Mucosa of rectum (tissue), 2 donors: ENCODE measurements around the gene ZNF511.

Experiments used
- H3K27ac ChIP-seq, 2 donors: one replicate each; pipeline ENCODE4 v1.7.0; 2013; ENCODE audit warnings: inconsistent platforms in 2 of 2, low read depth in 2 of 2, low read length in 2 of 2
- H3K27me3 ChIP-seq, 2 donors: one replicate each; pipeline ENCODE4 v1.7.0; 2013; ENCODE audit warnings: low read length in 2 of 2; ENCODE audit not compliant: control insufficient read depth in 2 of 2, insufficient read depth in 2 of 2
- H3K36me3 ChIP-seq, 2 donors: one replicate each; pipeline ENCODE4 v1.7.0; 2013; ENCODE audit warnings: low read length in 2 of 2; ENCODE audit not compliant: control insufficient read depth in 2 of 2, insufficient read depth in 2 of 2
- H3K4me1 ChIP-seq, 2 donors: one replicate each; pipeline ENCODE4 v1.7.0; 2013; ENCODE audit warnings: low read length in 2 of 2, mild to moderate bottlenecking in 1 of 2; ENCODE audit not compliant: control insufficient read depth in 2 of 2, insufficient read depth in 2 of 2
- H3K4me3 ChIP-seq, 2 donors: one replicate each; pipeline ENCODE4 v1.7.0; 2013; ENCODE audit warnings: low read length in 2 of 2
- H3K9ac ChIP-seq, 2 donors: one replicate each; pipeline ENCODE4 v1.7.0; 2013; ENCODE audit warnings: low read length in 2 of 2, low read depth in 1 of 2, mild to moderate bottlenecking in 1 of 2
- H3K9me3 ChIP-seq, 2 donors: one replicate each; pipeline ENCODE4 v1.7.0; 2013; ENCODE audit warnings: low read length in 2 of 2; ENCODE audit not compliant: control insufficient read depth in 2 of 2
- donor health status: healthy.
- donor health status: Normal muscosa, but diverticular disease.

The ZNF511 gene

DNA sequence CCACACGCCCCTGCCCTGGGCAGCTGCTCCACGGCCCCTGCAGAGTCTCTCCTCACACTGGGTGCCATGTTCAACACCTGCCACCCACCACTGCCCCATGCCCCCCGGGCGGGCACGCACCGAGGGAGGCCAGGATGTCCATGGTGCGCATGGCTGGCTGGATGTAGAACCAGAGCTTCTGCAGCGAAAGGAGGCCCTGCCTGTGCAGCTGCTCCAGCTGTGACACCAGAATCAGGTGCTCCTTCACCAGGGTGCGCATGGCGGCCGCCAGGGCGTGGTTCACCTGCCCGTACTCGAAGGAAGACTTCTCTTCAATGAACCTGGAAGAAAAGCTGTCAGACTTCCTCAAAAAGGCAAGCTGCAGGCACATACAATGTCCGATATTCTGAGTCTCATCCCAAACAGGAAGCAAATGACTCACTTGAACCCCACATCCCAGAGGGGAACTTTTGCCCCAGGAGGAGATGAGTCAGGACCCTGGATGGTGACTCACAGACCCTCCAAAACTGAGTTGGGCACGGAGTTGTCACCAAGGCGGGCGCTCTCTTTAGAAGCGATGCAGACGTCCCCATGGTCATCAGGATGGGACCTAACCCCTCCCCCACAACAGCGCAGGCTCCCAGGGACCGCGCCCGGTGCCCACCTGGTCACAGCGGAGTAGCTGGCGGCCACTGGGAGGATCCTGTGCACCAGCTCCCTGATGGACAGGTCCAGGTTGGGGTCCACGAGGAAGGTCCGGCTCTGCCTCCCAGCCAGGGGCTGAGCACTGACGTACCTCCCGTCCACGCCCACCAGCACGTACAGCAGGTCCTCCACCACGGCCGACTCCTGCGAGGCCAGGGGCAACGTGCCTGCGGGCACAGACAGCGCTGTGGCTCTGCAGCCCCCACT, 15.6 kb upstream of the ZNF511 start:
- H3K4me1 ChIP-seq: no peaks in the 10 kb centered on the region
- H3K27ac ChIP-seq: no peak overlapping the region
- H3K36me3 ChIP-seq: peaks cover 66 to 73% of the 10 kb centered on the region in 2 donors
- H3K4me3 ChIP-seq: no peak overlapping the region
- H3K27me3 ChIP-seq: no peaks in the 10 kb centered on the region
- no peak overlapping the region for H3K9ac ChIP-seq
- no peaks in the 10 kb centered on the region for H3K9me3 ChIP-seq

DNA sequence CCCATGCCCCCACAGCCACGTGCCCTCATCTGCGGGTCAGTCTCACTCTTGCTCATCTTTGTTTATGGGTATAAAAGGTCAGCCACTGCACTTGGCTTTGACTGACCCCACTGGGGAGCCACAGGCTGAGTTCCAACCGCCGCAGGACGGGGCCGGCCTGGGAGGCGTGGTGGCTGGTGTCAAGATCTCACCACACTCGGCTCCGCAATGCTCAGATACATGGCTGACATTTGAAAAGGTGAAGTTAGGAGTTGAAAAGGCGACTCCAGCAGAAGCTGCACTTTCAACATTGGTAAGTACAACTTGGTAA, 14.9 kb upstream of the ZNF511 start:
- Histone ChIP-seq H3K9ac (no peak overlapping the region), H3K4me1 (no peaks in the 10 kb centered on the region), H3K27ac (no peak overlapping the region), H3K4me3 (no peak overlapping the region), H3K27me3 (no peaks in the 10 kb centered on the region), H3K36me3 (peaks cover 68 to 75% of the 10 kb centered on the region in 2 donors), H3K9me3 (no peaks in the 10 kb centered on the region)

DNA sequence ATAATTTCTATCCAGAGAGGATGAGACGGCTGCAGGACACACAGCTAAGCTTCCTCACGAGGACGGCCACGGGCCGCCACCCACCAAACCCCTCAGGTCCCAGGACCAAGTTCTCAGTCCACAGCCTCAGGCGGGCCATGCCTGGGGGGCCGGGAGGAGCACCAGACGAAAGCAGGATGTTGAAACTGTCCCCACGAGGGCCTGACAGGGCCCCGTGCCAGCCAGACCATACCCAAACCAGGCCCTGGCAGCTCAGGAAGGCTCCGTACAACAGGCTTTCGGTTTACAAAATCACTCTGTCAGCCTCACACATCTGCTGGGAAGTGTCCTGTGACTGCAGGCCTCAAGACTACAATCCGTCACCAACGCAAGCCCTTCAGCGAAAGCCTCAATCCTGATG, 14.5 kb upstream of the ZNF511 start:
- no peaks in the 10 kb centered on the region for H3K9me3 ChIP-seq
- no peak overlapping the region for H3K4me3 ChIP-seq
- peaks cover 71 to 76% of the 10 kb centered on the region in 2 donors for H3K36me3 ChIP-seq
- H3K27me3 ChIP-seq: no peaks in the 10 kb centered on the region
- no peak overlapping the region for H3K9ac ChIP-seq
- H3K27ac ChIP-seq: no peak overlapping the region
- H3K4me1 ChIP-seq: no peaks in the 10 kb centered on the region

DNA sequence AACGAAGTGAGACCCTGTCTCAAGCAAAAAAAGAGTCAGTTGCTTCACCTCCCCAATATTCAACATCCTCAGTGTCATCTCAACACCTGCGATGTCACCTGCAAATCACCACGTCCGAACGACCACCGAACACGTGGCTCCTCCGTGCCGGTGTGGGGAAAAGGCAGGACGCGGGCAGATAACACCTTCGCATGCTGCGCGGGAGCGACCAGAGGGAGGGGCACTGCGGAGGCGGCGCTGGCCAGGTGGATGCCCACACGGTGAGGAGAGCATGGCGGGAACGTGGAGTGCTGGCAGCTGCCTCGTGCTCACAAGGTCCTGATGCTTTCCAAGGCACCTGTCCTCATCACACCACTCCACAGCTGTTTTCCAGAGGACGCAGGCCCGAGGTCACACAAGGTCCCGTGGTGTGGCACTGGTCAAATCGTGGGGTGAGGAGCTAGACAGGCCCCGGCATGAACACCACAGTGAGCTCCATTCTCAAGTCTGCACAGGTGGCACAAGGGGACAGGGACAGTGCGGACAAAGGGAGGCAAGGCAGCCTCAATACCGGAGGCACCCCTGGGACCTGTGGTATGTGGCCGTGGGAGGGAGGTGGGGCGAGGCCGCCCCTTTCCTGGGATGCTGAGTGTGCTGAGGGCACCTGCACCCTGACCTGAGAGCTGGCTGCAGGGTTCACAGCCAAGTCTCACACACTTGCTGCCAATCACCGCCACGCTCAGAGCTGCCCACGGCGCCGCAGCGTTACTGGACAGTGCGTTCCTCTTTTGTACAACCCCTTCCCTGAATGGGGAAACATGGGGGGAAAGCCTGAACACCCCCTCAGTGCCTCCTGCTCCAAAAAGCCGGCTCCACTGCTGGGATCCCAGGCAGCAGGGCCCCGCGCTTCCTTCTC, 13.0 kb upstream of the ZNF511 start:
- H3K27me3 ChIP-seq: no peaks in the 10 kb centered on the region
- no peaks in the 10 kb centered on the region for H3K4me1 ChIP-seq
- H3K4me3 ChIP-seq: no peak overlapping the region
- peaks cover 74 to 79% of the 10 kb centered on the region in 2 donors for H3K36me3 ChIP-seq
- no peak overlapping the region for H3K27ac ChIP-seq
- no peak overlapping the region for H3K9ac ChIP-seq
- H3K9me3 ChIP-seq: no peaks in the 10 kb centered on the region

DNA sequence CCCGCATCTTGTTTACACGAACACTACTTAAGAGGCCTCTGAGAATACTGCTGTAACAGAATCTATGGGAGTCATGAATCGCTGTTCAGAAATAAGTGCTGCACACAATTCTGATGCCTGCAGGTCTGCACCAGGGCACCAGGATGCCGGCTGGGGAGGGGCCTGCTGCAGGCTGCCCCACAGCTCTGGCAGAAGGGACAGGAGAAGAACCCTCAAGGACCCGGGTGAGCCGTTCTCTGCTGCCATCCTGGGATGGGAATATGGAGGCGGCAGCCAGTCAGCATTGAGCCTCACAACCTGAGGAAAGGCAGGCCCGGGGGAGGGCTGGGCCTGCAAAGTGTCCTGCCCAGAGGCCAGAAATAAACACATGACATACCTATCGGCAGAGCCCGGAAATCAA, 11.2 kb upstream of the ZNF511 start:
- H3K27ac ChIP-seq: no peak overlapping the region
- H3K9ac ChIP-seq: no peak overlapping the region
- H3K36me3 ChIP-seq: peaks cover 81 to 83% of the 10 kb centered on the region in 2 donors
- H3K27me3 ChIP-seq: no peaks in the 10 kb centered on the region
- no peaks in the 10 kb centered on the region for H3K9me3 ChIP-seq
- H3K4me3 ChIP-seq: no peak overlapping the region
- no peaks in the 10 kb centered on the region for H3K4me1 ChIP-seq

DNA sequence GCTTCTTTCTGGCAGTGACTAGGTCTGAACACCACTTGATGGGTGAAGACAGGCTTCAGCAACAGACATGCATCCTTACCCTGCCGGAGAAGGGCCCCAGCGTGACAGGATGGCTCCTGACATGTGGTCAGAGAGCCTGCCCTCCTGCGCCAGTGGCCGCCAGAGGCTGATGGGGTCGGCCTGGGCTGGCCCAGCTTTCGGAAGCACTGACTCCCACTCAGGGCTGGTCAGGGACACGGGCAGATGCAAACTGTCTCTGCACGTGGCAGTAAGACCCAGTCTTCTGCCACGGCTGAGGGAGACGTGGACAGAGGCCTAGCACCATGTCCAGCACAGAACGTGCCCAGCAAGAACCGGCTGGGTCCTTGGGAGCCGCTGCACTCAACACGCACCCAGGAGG, 10.2 kb upstream of the ZNF511 start:
- Histone ChIP-seq H3K9ac (no peak overlapping the region), H3K27ac (no peak overlapping the region), H3K4me3 (no peak overlapping the region), H3K4me1 (no peaks in the 10 kb centered on the region), H3K9me3 (no peaks in the 10 kb centered on the region), H3K36me3 (peaks cover 73 to 75% of the 10 kb centered on the region in 2 donors), H3K27me3 (no peaks in the 10 kb centered on the region)

DNA sequence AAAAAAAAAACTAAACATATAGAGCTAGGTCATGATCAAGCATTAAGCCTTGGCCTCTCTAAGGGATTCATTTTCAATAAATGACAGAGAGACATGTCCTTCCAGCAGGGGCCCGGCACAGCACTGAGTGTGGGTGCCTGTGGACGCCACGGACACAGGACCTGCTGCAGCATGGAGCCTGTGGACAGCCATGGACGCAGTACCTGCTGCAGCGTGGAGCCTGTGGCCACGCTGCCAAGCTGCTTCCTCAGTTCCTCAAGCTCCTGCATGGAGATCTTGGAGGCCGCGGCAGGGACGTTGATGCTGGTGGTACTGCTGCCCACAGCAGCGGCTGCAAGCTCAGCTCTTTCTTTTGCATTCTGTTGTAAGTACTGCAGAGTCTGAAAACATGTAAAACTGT, 9.5 kb upstream of the ZNF511 start:
- H3K4me1 ChIP-seq: no peaks in the 10 kb centered on the region
- H3K27me3 ChIP-seq: no peaks in the 10 kb centered on the region
- H3K4me3 ChIP-seq: no peak overlapping the region
- no peak overlapping the region for H3K9ac ChIP-seq
- peaks cover 66 to 68% of the 10 kb centered on the region in 2 donors for H3K36me3 ChIP-seq
- no peaks in the 10 kb centered on the region for H3K9me3 ChIP-seq
- H3K27ac ChIP-seq: no peak overlapping the region

DNA sequence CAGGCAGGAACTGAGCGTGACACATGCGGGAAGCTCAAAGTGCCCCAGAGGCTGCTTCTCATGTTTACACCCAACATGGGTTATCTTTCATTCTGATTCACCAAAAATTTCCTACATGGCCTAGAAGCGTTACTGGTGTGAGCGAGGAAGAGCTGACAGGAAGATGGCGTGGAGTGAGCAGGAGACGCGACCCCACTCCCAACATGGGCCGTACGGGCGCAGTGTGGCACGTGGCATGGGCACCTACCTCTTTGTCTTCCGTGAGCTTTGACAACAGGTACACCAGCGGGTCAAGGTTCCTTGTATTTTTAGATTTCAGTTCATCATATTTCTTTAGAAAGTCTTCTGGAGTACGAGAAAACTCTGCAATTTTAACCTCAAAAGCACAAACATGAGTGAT, 9.0 kb upstream of the ZNF511 start:
- no peaks in the 10 kb centered on the region for H3K9me3 ChIP-seq
- H3K27ac ChIP-seq: no peak overlapping the region
- H3K27me3 ChIP-seq: no peaks in the 10 kb centered on the region
- H3K9ac ChIP-seq: no peak overlapping the region
- H3K4me1 ChIP-seq: no peaks in the 10 kb centered on the region
- no peak overlapping the region for H3K4me3 ChIP-seq
- H3K36me3 ChIP-seq: peaks cover 64 to 65% of the 10 kb centered on the region in 2 donors

DNA sequence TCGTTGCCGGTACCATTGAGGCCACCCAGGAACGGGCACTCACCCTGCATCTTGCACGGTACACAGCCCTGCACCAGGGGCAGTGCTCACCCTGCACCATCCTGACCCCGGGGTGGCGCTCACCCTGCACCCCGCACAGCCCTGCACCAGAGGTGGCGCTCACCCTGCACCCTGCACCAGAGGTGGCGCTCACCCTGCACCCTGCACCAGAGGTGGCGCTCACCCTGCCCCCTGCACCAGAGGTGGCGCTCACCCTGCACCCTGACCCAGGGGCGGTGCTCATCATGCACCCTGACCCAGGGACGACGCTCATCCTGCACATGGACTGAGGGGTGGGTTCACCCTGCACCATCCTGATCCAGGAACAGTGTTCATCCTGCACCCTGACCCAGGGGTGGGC, 6.5 kb upstream of the ZNF511 start:
- Histone ChIP-seq H3K27me3 (no peaks in the 10 kb centered on the region), H3K36me3 (peaks cover 45 to 46% of the 10 kb centered on the region in 2 donors), H3K4me1 (peaks cover 6% of the 10 kb centered on the region in 2 donors), H3K27ac (no peak overlapping the region), H3K9me3 (no peaks in the 10 kb centered on the region), H3K4me3 (no peak overlapping the region), H3K9ac (no peak overlapping the region)

DNA sequence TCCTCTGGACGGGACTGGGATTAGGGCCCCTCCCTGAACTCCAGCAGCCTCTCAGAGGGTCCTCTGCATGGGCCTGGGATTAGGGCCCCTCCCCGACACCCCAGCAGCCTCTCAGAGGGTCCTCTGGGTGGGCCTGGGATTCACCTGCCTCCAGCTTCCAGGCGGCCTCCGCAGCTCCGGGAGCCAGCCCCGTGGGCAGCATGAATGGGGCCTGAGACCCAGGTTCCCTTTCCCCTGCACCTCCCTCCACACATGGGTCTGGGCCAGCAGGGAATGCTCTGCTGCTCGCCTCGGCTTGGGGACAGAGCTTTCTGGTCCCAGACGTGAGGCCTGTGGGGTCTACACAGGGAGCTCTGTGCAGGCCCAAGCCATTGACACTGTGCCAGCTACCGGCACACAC, 5.5 kb upstream of the ZNF511 start:
- no peak overlapping the region for H3K27ac ChIP-seq

More for the DNA sequence above, 5.5 kb upstream of the ZNF511 start:
- no peaks in the 10 kb centered on the region for H3K27me3 ChIP-seq
- H3K4me3 ChIP-seq: no peak overlapping the region
- peaks cover 35 to 36% of the 10 kb centered on the region in 2 donors for H3K36me3 ChIP-seq
- H3K4me1 ChIP-seq: peaks cover 12 to 15% of the 10 kb centered on the region in 2 donors
- no peak overlapping the region for H3K9ac ChIP-seq
- no peaks in the 10 kb centered on the region for H3K9me3 ChIP-seq
